GM19397 (cell line): ENCODE data around the gene CCNK.

Source experiments
- ATAC-seq: cut with Tn5 transposase; IDR thresholded peaks from one replicate; pipeline ENCODE4 v1.9.1; 2021; ENCODE audit warnings: mild to moderate bottlenecking, moderate library complexity; ENCODE audit not compliant: unreplicated experiment

Gene CCNK

GRCh38 chr14:99480917-99481744 is at the start of gene CCNK:
TSS of gene CCNK (plus strand) at chr14:99481409. CDS start at chr14:99492678, 11,269 bp downstream.
- ATAC-seq, result peak; percentile 86

GRCh38 chr14:99431986-99432385 is 49.2 kb upstream of the CCNK start:
- no peak for ATAC-seq

DNA sequence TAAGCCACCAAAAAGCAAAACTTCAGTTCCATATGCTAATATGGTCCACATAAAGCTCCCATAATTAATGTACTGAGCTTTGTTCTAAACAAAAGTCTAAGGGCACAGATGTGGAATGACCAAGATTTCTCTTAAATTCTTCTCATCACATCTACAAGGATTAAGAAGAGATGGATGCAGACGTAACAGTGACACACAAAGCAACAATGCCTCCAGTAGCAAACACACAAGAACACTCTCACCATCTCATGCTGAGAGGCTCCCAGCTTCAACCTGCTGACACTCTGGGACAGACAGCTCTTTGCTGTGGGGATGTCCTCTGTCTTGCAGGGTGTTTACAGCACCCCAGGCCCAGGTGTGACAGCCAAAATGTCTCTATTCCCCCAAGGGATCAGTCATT is 48.7 kb upstream of the CCNK start:
- no peak for ATAC-seq

DNA sequence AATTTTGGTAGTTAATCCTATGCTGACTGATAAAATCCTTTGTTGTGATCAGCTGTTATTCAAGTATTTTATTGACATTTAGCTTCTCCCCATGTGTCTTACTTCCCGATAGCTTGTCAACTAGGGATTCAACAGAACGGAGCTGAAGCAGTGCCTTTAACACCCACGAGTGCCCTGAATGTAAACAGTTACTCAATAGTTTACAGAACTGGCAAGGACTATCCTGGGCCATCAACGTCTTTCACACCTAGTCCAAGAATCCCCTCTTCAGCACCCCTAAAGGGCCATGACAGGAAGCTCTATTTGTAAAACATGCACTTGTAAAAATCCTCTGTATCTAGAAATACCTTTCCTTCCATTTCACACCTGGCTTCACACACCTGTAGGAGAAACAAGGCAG is 45.9 kb upstream of the CCNK start:
- ATAC-seq, result no peak

- ATAC-seq, result no peak
Observed at GRCh38 chr14:99436247-99437180, 44.7 kb upstream of the CCNK start.

- ATAC-seq, result no peak
Observed at GRCh38 chr14:99437706-99438105, 43.5 kb upstream of the CCNK start.

- no peak for ATAC-seq
Observed at GRCh38 chr14:99440278-99440677, 40.9 kb upstream of the CCNK start.

DNA sequence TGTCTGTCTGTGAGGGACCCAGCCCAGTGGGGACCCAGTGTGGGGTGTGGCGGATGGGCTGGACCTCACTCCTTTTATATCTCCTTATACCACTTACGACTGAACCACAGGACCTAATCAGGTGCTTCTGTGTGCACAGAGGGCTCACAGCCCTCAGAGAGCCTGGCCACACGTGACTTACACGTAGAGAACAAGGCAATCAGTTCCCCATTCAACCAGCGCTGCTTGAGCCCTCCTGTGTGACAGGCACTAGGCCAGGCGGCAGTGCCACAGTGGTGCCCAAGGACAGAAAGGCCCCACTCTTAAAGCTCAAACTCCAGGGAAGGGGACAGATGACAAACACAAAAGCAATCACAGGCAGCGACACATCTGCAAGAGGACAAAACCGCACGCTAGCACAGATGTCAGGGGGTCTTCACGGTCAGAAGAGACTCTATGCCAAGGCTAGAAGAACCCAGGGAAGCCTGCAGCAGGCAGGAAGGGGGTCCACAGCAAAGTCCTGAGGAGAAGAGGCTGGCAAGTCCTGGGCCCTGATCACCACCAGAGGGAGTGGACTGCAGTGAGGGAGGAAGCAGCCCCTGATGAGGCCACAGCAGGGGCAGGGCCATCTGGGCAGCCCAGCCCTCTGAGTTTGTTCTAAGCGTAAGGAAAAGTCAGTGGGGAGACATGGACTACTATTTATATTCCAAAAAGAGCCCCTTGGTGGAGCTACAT is 39.9 kb upstream of the CCNK start:
- ATAC-seq, result no peak

GRCh38 chr14:99441918-99442317 is 39.3 kb upstream of the CCNK start:
- ATAC-seq, result no peak

DNA sequence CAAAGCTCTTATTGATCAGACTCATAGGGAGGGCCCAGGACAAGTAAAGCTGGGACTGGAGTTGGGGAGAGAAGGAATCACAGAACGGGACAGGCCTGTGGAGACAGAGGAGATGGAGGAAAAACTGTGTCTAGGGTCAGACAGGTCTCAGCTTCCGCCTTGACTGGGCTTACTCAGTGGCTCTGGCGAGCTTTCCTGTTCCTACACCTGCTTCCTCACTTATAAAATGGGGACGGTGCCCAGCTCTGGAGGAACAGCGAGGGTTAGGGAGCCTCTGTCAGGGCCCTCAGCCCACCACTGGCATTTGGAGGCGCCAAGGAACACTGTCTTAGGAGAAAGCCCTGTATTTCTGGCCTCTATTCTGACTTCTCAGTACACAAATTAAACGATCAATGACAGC is 35.3 kb upstream of the CCNK start:
- ATAC-seq, result no peak

DNA sequence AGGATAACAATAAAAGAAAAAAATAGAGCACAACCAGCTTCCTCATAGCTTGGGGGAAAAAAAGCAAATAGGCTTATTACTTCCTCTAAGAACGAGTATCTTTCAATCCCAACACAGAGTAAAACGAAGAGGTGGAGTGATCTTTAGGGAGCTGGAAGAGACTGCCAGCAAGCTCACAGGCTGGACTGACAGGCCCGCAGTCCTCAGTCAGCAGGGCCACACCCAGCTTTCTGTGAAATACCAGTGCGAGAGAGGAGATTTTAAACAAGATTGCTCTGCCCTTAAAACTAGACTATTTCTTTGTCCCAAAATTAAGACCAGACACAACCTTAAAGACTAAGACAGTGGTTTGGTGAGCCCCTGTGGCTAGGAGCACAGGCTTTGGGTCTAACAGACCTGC is 33.5 kb upstream of the CCNK start:
- ATAC-seq, result no peak

DNA sequence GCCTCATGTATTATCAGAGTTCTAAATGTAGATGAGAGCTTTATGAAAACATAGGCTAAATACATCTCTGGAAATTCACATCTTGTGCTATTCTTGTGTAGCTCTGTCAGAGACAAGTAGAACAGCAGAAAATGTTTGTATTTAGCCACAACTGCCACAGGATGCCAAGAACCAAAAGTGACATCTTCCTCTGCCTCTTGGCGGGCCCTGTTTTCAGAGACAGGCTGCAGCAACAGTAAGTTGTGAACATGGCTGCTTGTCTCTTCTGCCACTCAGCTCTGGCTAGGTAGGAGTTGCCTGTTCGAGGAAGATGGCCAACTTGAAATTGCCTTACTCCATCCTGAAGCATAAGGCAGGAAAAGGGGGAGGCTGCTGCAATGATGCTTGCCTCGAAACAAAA is 30.9 kb upstream of the CCNK start:
- ATAC-seq, result no peak

GRCh38 chr14:99451234-99451633 is 30.0 kb upstream of the CCNK start:
- no peak for ATAC-seq

DNA sequence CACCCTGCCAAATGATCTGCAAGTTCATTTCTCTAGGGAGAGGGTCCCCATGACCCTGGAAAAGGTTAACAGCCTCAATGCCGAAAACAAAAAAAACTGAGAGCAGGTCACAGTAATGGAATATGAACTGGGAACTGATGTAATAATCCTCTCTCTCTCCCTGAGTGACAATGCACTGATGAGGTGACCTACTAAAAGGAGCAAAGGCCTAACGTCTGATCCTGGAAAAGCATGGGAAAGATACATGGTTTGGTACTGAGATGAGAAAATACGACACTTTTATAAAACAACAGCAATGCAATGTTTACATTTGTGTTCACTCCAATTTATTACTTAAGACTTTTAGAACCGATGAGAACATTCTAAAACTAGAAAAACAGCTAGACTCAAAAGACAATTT is 28.2 kb upstream of the CCNK start:
- ATAC-seq, result no peak

DNA sequence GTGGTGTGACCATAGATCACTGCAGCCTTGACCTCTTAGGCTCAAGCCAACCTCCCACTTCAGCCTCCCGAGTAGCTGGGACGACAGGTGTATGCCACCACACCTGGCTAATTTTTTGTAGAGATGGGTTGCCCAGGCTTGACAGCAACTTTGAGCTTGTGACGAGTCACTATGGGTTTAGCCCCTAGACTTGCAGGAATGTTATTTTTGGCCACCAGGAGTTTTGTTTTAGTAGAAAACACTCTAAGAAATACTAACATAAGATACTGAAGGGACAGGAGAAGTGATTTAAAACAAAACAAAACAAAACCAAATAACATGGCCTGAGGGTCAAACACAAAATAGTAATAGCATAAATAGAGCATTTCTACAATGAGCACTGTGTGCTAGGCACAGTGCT is 27.0 kb upstream of the CCNK start:
- ATAC-seq, result no peak

- no peak for ATAC-seq
Observed at GRCh38 chr14:99459481-99460100, 21.6 kb upstream of the CCNK start.

GRCh38 chr14:99460793-99461192 is 20.4 kb upstream of the CCNK start:
- ATAC-seq, result no peak

GRCh38 chr14:99461411-99462085 is 19.7 kb upstream of the CCNK start:
- no peak for ATAC-seq

- no peak for ATAC-seq
Observed at GRCh38 chr14:99462210-99462609, 19.0 kb upstream of the CCNK start.

GRCh38 chr14:99463974-99464373 is 17.2 kb upstream of the CCNK start:
- no peak for ATAC-seq
